ENCODE measurements around the gene SLC25A39. TPM values are rescaled to one million over a fixed set of nuclear protein-coding genes. Genes with fewer than 3 reads are reported as not detected.

Gene SLC25A39
- total RNA-seq, 8 experiments from 2014 or later, result 28.7 to 148 (median 56.1) TPM

DNA sequence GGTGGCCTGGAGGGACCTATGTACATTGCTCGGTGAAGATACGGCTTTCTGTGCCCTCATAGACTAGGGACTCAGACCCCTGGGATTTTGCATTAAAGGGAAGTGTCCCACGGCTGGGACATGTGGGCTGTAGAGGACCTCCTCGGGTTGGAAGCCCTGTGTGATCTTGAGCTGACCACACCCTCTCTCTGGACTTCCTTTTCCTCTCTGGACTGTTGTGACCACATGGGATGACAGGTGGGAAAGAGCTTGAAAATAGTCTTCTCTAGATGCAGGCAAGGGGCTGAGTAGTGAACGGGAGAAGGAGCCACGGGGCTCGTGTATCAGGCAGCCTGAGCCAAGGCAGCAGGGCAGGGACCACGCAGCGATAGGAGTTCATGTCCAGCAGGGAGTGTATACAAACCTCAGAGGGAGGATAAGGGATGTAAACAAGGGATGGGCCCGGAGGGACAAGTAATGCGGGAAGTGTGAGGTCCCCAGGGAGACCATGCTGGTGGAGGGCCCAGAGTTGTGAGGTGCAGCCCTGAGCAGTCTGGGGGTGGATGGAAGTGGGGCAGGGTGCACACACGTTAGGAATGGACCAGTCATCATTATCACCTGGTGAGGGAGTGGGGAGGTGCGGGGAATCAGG is 52.2 kb downstream of the SLC25A39 start:
- in situ Hi-C loops (cut with MboI; ENCODE audit: low pct_unique_long_range_greater_than_20kb in 2 of 9, low sequenced_read_pairs in 9 of 9, unreplicated experiment in 9 of 9), result no loop called here
- 30 to 100% (median 62%) methylated on average over 1 to 6 of the region's 13 CpGs; no CpG with 5 or more reads in 5 of the 10 experiments for WGBS, 10 experiments
- peak in 1 of 8 experiments; percentile 54 for ATAC-seq (replicated peaks in 6 of 8)
- Histone ChIP-seq H3K27ac (no peak overlapping the region), H3K4me1 (replicated peaks in 1 of 2) (no peaks in the 10 kb centered on the region), H3K4me3 (no peak overlapping the region)

Other genes starting within 250 kb of the SLC25A39 start
- gene HDAC5, start 201.2 kb downstream of the SLC25A39 start, total RNA-seq, result 10 to 100 TPM; 15.9 to 60.5 (median 41.7) TPM
- gene HROB, start 182.9 kb downstream of the SLC25A39 start, total RNA-seq, result 1 to 10 TPM in 4 of 8 experiments, under 1 TPM in 4; 0.61 to 5.1 (median 1.1) TPM
- 1 to 10 TPM in 6 of 8 experiments, under 1 TPM in 2; 0.60 to 3.4 (median 1.5) TPM for gene ASB16, start 154.1 kb downstream of the SLC25A39 start, total RNA-seq
- gene TMUB2, start 137.9 kb downstream of the SLC25A39 start, total RNA-seq, result 10 to 100 TPM; 24.0 to 41.8 (median 31.8) TPM
- 10 to 100 TPM; 32.3 to 59.2 (median 50.3) TPM for gene ATXN7L3, start 124.9 kb downstream of the SLC25A39 start, total RNA-seq
- gene UBTF, start 105.1 kb downstream of the SLC25A39 start, total RNA-seq, result 10 to 100 TPM; 34.4 to 94.0 (median 55.9) TPM
- gene SLC4A1, start 56.7 kb downstream of the SLC25A39 start, total RNA-seq, result under 1 TPM in 7 of 8 experiments, not detected in 1; 0.05 to 0.62 (median 0.10) TPM
- 10 to 100 TPM in 5 of 8 experiments, 1 to 10 TPM in 3; 1.8 to 84.1 (median 49.1) TPM for gene RUNDC3A, start 16.2 kb downstream of the SLC25A39 start, total RNA-seq
- 100 to 1,000 TPM in 4 of 8 experiments, 10 to 100 TPM in 4; 19.0 to 448 (median 77.5) TPM for gene GRN, start 20.5 kb upstream of the SLC25A39 start, total RNA-seq
- gene FAM171A2, start 39.0 kb upstream of the SLC25A39 start, total RNA-seq, result 10 to 100 TPM in 5 of 8 experiments, 1 to 10 TPM in 2, under 1 TPM in 1; 0.81 to 30.1 (median 22.7) TPM
- gene ITGA2B, start 64.8 kb upstream of the SLC25A39 start, total RNA-seq, result 1 to 10 TPM in 6 of 8 experiments, under 1 TPM in 2; 0.38 to 3.4 (median 1.5) TPM
- 10 to 100 TPM; 25.6 to 96.4 (median 29.7) TPM for gene GPATCH8, start 178.6 kb upstream of the SLC25A39 start, total RNA-seq
- 10 to 100 TPM in 4 of 8 experiments, 1 to 10 TPM in 4; 1.0 to 34.2 (median 11.7) TPM for gene FZD2, start 232.7 kb upstream of the SLC25A39 start, total RNA-seq